Liver (tissue), 9 donors: ENCODE data around the gene NEK1. TPM values are rescaled to one million over a fixed set of nuclear protein-coding genes. Genes with fewer than 3 reads are reported as not detected.
"Not testable (repeated sequence)": the region's sequence is repeated elsewhere in the genome, so short reads cannot be mapped to it uniquely, and the experiment has no call there.

Source experiments
- DNase-seq: peaks from one replicate; pipeline ENCODE4 v3.0.0-alpha.2; 2017; ENCODE audit warnings: low spot score
- H3K27ac ChIP-seq, 2 donors: one replicate each; pipeline ENCODE4 v1.7.0; 2013; ENCODE audit warnings: inconsistent platforms in 2 of 2, low read length in 2 of 2, control low read depth in 1 of 2, low read depth in 1 of 2, mild to moderate bottlenecking in 1 of 2
- H3K27me3 ChIP-seq, 4 donors: one replicate each; pipeline versions ENCODE4 v1.6.1 to v1.7.0; 2013; ENCODE audit warnings: low read length in 3 of 4, inconsistent platforms in 1 of 4, mild to moderate bottlenecking in 1 of 4, moderate library complexity in 1 of 4; ENCODE audit not compliant: control insufficient read depth in 4 of 4, insufficient read depth in 4 of 4
- H3K36me3 ChIP-seq, 4 donors: one replicate each; pipeline versions ENCODE4 v1.6.1 to v1.7.0; 2013; ENCODE audit warnings: low read length in 3 of 4, mild to moderate bottlenecking in 3 of 4, low read depth in 1 of 4, moderate library complexity in 1 of 4; ENCODE audit not compliant: control insufficient read depth in 4 of 4, insufficient read depth in 3 of 4
- H3K4me1 ChIP-seq, 4 donors: one replicate each; pipeline versions ENCODE4 v1.6.1 to v1.7.0; 2013; ENCODE audit warnings: low read length in 3 of 4, mild to moderate bottlenecking in 3 of 4, moderate library complexity in 1 of 4; ENCODE audit not compliant: control insufficient read depth in 4 of 4, insufficient read depth in 4 of 4
- H3K4me3 ChIP-seq, 3 donors: one replicate each; pipeline versions ENCODE4 v1.6.1 to v1.7.0; 2013; ENCODE audit warnings: low read length in 3 of 3, control low read depth in 1 of 3, low read depth in 1 of 3, mild to moderate bottlenecking in 1 of 3
- H3K9ac ChIP-seq, 2 donors: one replicate each; pipeline ENCODE4 v1.7.0; 2013; ENCODE audit warnings: low read length in 2 of 2, mild to moderate bottlenecking in 2 of 2, moderate library complexity in 2 of 2, control low read depth in 1 of 2, low read depth in 1 of 2
- H3K9me3 ChIP-seq, 4 donors: one replicate each; pipeline versions ENCODE4 v1.6.1 to v1.7.0; 2013; ENCODE audit warnings: low read length in 3 of 4; ENCODE audit not compliant: control insufficient read depth in 4 of 4
- ATF3 ChIP-seq: IDR thresholded peaks from 2 replicates; pipeline ENCODE4 v1.6.1; 2016; ENCODE audit warnings: antibody characterized with exemption
- CTCF ChIP-seq: fragments of 150-350 bp; IDR thresholded peaks from 2 replicates; pipeline ENCODE4 v1.5.1; 2017; ENCODE audit warnings: improper control_type of control experiment, low read depth, low read length; ENCODE audit not compliant: missing input control
- EGR1 ChIP-seq, 2 donors: IDR thresholded peaks; 2 replicates each; pipeline ENCODE4 v1.6.1; 2016 to 2018; ENCODE audit warnings: antibody characterized with exemption in 2 of 2, low read depth in 2 of 2
- FOXA1 ChIP-seq: IDR thresholded peaks from 2 replicates; pipeline ENCODE4 v1.6.1; 2016; ENCODE audit warnings: antibody characterized with exemption
- FOXA2 ChIP-seq: IDR thresholded peaks from 2 replicates; pipeline ENCODE4 v1.6.1; 2016; ENCODE audit warnings: antibody characterized with exemption
- GABPA ChIP-seq, 2 donors: IDR thresholded peaks in 1 of 2; conservative IDR thresholded peaks in 1 of 2; 2 replicates each; pipeline ENCODE4 v1.6.1; 2016; ENCODE audit warnings: antibody characterized with exemption in 2 of 2, mild to moderate bottlenecking in 1 of 2, moderate library complexity in 1 of 2
- HNF4A ChIP-seq, 2 donors: conservative IDR thresholded peaks; 2 replicates each; pipeline ENCODE4 v1.6.1; 2016; ENCODE audit warnings: antibody characterized with exemption in 2 of 2, mild to moderate bottlenecking in 2 of 2
- HNF4G ChIP-seq: IDR thresholded peaks from 2 replicates; pipeline ENCODE4 v1.6.1; 2016; ENCODE audit warnings: antibody characterized with exemption
- JUND ChIP-seq, 2 donors: IDR thresholded peaks; 2 replicates each; pipeline ENCODE4 v1.6.1; 2016; ENCODE audit warnings: antibody characterized with exemption in 2 of 2
- MAX ChIP-seq: IDR thresholded peaks from 2 replicates; pipeline ENCODE4 v1.6.1; 2016; ENCODE audit warnings: antibody characterized with exemption
- SP1 ChIP-seq: IDR thresholded peaks from 2 replicates; pipeline ENCODE4 v1.6.1; 2018; ENCODE audit warnings: antibody characterized with exemption, mild to moderate bottlenecking
- YY1 ChIP-seq: IDR thresholded peaks from 2 replicates; pipeline ENCODE4 v1.6.1; 2016; ENCODE audit warnings: antibody characterized with exemption, mild to moderate bottlenecking
- WGBS: extraction: QIAGEN DNeasy Blood & Tissue Kit; methylation state at CpG from one replicate; pipeline ENCODE4 v1.1.7; 2013; 5-methylcytosine and 5-hydroxymethylcytosine counted together
- polyA plus RNA-seq, 2 donors: library from polyadenylated mRNA; stranded (reverse) in 1 of 2; unstranded in 1 of 2; fragments of 200-250 nt in 1 of 2; fragments of >200 nt in 1 of 2; fragmentation: Nextera tagmentation in 1 of 2; extraction: Ambion mirVana in 1 of 2; gene quantifications; one replicate each; pipeline versions ENCODE4 v1.2.1 to v1.2.3, GENCODE V29; 2013 to 2015
- total RNA-seq, 2 donors: library from RNA; depleted of rRNA; stranded (reverse); fragments of >200 nt; gene quantifications; one replicate each; pipeline ENCODE4 v1.2.3, GENCODE V29; 2014
- donor health status: healthy.
- donor health status: healthy.
- donor health status: healthy.
- donor health status: healthy.
- donor health status: healthy.

Gene NEK1
- total and polyA plus RNA-seq, 4 donors, result 1.8 to 10.2 (median 5.3) TPM

GRCh38 chr4:169428376-169428775 is 184.0 kb downstream of the NEK1 start:
- no peak overlapping the region for H3K4me3 ChIP-seq
- no peaks in the 10 kb centered on the region for H3K27me3 ChIP-seq
- WGBS, result 79% methylated on average over 3 of the region's 3 CpGs
- no peak overlapping the region for H3K27ac ChIP-seq
- no peaks in the 10 kb centered on the region for H3K9me3 ChIP-seq
- DNase-seq, result no peak
- H3K36me3 ChIP-seq, result peaks cover 0 to 4% (median 0%) of the 10 kb centered on the region in 4 donors
- TF ChIP-seq SP1 (no peak), HNF4A (conservative IDR thresholded peaks at IDR 0.05) (no peak), EGR1 (IDR thresholded peaks at IDR 0.05; ENCODE audit: low read depth in 2 of 2) (no peak), ATF3 (no peak), GABPA (IDR thresholded peaks at IDR 0.05 in 1 of 2, conservative IDR thresholded peaks at IDR 0.05 in 1 of 2) (no peak)
- H3K4me1 ChIP-seq, result no peaks in the 10 kb centered on the region
- no peak overlapping the region for H3K9ac ChIP-seq

- H3K9me3 ChIP-seq, H3K27ac ChIP-seq, H3K9ac ChIP-seq, H3K36me3 ChIP-seq, DNase-seq, H3K4me3 ChIP-seq, H3K27me3 ChIP-seq, H3K4me1 ChIP-seq: not testable (repeated sequence)
- 95% methylated on average over 2 of the region's 2 CpGs for WGBS
These were observed 184.7 kb downstream of the NEK1 start for GRCh38 chr4:169427727-169428126.

- Histone ChIP-seq H3K4me3 (no peak overlapping the region), H3K27me3 (no peaks in the 10 kb centered on the region), H3K9ac (no peak overlapping the region), H3K27ac (no peak overlapping the region), H3K36me3 (peaks cover 0 to 4% (median 0%) of the 10 kb centered on the region in 4 donors), H3K4me1 (peaks cover 2 to 9% (median 5%) of the 10 kb centered on the region in 4 donors), H3K9me3 (peaks cover 0 to 1% (median 0%) of the 10 kb centered on the region in 4 donors)
- TF ChIP-seq JUND (IDR thresholded peaks at IDR 0.05) (no peak), FOXA1 (no peak), HNF4G (no peak), YY1 (no peak), SP1 (no peak), FOXA2 (no peak), ATF3 (no peak), HNF4A (conservative IDR thresholded peaks at IDR 0.05) (no peak), EGR1 (IDR thresholded peaks at IDR 0.05; ENCODE audit: low read depth in 2 of 2) (no peak), CTCF (no peak), MAX (no peak)
- 97% methylated on average over 4 of the region's 4 CpGs for WGBS
- DNase-seq, result no peak
These were observed 192.1 kb downstream of the NEK1 start for GRCh38 chr4:169420291-169420690.
